Left ventricle myocardium superior (tissue), 1 donor: ENCODE results near the gene MYPN. TPM values are rescaled to one million over a fixed set of nuclear protein-coding genes. Genes with fewer than 3 reads are reported as not detected.

Experiments used
- ATAC-seq: fragments of 200-7000 bp; cut with Tn5 transposase; one replicate; pipeline ENCODE4 v1.9.1; 2020; ENCODE audit warnings: mild to moderate bottlenecking, moderate library complexity
- DNase-seq: peaks from one replicate; pipeline ENCODE4 v3.0.0-alpha.2; 2020
- intact Hi-C: fragments of 100-400 bp; cut with micrococcal nuclease; formaldehyde crosslinking; loops from one replicate; pipeline ENCODE4 v1.11.0; 2022
- total RNA-seq: library from RNA; stranded (reverse); fragmentation: NEBNext Ultra II Directional; extraction: Animal tissue kit (Norgen Biotek cat#: 25700); gene quantifications from one replicate; pipeline ENCODE4 v1.2.1, GENCODE V29; 2021
- donor health status: DM: no; HTN: yes; CAD: no; lungs with severe emphysema.

Gene MYPN
- total RNA-seq, 1 donor from 2014 or later, result 107 TPM

GRCh38 chr10:68088740-68089139 lies 20.5 kb upstream of the MYPN start:
- intact Hi-C loops, result no loop called here

DNA sequence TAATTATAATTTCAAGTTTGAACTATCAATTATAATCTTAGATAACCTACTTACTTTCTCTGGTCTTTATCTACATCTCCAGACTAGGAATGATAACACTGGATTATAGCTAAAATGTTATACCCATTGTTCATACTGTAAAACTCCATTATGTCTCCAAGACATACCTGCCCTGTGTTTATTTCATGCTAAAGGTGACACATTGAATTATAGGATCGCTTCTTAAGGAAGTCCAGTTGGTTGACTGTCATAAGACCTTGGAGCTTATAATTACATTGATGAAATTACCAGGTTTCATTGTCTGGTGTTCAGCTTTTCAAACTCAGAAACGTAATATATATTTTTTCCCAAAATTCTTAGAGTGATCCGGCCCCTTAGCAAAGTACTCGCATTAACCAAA lies 18.7 kb upstream of the MYPN start:
- DNase-seq, result no peak
- intact Hi-C loops, result no loop called here
- no peak for ATAC-seq

More at GRCh38 chr10:68088740-68089139, 20.5 kb upstream of the MYPN start:
- DNase-seq (no peak), ATAC-seq (no peak)

GRCh38 chr10:68092512-68092911 lies 16.8 kb upstream of the MYPN start:
- intact Hi-C loops, result no loop called here
- no peak for DNase-seq
- no peak for ATAC-seq

DNA sequence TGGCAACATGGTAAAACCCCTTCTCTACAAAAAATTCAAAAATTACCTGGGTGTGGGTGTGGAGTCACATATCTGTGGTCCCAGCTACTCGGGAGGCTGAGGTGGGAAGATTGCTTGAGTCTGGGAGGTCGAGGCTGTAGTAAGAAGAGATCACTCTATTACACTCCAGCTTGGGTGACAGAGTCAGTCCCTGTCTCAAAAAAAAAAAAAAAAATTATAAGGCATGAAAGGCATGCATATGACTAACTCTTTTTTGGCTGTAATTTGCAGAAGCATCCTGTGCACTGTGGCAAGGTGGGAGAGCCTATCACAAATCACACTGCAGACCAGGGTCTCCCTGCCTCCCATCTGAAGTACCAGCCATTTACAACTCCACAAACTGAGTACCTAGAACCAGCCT lies 14.1 kb upstream of the MYPN start:
- ATAC-seq, result no peak
- intact Hi-C loops, result no loop called here
- DNase-seq, result no peak

- intact Hi-C loops, result no loop called here
- no peak for DNase-seq
- peak; percentile 83 for ATAC-seq
Measured at GRCh38 chr10:68096913-68097516, 12.3 kb upstream of the MYPN start.

DNA sequence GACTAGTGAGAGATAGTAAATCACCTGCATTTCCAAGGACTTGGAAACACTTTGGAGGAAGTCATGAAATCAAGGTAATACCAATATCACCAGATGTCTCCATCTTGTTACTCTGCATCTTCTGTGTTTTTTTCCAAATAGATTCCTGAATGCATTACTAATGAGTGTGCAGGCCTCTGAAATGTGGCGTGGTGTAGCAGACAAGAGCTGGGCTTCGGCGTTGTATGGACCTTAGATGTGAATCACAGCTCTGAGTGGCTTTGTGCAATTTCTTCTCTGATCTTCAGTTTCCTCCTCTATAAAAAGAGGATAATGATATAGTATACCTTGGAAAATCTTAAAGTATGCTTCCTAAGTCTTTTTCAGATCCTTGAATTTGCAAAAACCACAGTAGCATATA lies 9.6 kb upstream of the MYPN start:
- ATAC-seq (no peak), DNase-seq (no peak)
- intact Hi-C loops, result no loop called here

GRCh38 chr10:68101066-68101465 lies 8.2 kb upstream of the MYPN start:
- intact Hi-C loops, result no loop called here

GRCh38 chr10:68103261-68103878 lies 5.9 kb upstream of the MYPN start:
- DNase-seq (no peak), ATAC-seq (no peak)
- intact Hi-C loops, result no loop called here

More at GRCh38 chr10:68101066-68101465, 8.2 kb upstream of the MYPN start:
- DNase-seq, result no peak
- ATAC-seq, result no peak

- intact Hi-C loops, result no loop called here
- ATAC-seq (no peak), DNase-seq (no peak)
Measured at GRCh38 chr10:68103901-68104300, 5.4 kb upstream of the MYPN start.

DNA sequence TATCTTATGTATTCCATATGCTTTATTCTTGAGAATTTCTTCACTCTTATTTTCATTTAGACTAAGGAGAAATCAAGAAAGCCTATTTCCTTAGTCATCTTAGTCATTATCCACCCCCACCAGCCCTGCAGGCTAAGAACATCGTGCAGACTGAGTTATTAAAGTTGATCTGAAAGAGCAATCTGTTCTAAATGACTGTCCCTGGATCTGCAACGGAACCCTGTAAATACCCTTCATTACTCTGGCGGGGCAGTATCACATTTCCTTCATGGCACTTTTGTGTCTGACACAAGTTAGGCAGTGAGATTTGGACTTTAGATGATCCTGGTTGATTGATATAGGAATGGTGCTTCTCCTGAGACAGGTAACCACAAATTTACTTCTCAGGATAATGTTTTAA lies 3.5 kb upstream of the MYPN start:
- DNase-seq (no peak), ATAC-seq (no peak)
- intact Hi-C loops, result no loop called here

DNA sequence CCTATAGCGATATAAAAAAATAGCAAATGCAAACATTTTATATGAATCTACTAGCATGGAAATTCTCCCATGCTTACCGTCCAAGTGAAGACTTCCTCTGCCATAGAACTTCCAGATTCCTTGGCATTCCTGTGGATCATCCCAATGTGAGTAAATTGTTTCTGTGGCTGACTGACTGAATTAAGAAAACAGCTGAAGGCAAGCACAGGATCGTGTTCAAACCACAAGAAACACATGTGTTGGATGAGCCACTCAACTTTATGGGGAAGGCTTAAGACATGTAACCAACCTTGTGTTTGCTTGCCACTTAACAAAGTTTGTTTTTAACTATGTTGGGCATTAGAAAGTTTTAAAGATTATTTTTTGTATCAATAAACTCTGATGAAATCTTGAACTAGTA lies 2.6 kb upstream of the MYPN start:
- ATAC-seq (no peak), DNase-seq (no peak)
- intact Hi-C loops, result no loop called here

DNA sequence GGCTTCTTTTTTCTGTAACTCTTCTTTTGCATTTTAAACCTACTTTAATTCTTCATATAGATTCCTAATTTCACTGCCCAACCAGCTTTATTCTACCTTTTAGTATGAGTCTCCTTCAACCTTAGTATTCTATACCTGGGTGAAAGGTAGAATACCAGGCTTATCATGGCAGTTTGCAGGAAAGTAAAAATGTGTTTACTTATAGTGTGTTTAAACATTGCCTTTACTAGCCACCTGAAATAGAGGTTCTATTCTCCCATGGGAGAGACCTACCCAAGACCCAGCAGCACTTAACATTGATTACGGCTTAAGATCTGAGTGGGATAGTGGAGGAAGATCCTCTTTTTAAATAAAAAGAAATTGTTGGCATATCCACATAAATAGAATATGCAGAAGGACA lies 1.6 kb upstream of the MYPN start:
- ATAC-seq (no peak), DNase-seq (no peak)
- intact Hi-C loops, result no loop called here

DNA sequence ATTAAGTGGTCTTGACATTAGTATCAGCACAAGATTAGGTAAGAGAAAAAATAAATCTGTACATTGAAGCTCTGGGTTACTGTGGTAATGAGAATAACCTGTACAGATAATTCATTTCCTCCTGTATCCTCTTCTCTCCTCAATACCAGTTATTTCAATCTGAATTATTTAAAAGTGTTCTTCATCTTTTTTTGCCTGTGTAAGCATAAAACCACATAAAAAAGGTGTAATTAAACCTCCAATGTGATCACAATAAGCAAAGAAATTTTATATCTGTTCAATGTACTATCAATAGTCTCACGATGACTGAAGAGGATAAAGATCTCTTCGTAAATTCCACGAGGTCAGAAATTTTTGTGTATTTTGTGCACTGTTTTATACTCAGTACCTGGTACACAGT lies 1.2 kb upstream of the MYPN start:
- DNase-seq (no peak), ATAC-seq (no peak)
- intact Hi-C loops, result no loop called here

- no peak for ATAC-seq
Measured at GRCh38 chr10:68108653-68109052, 635 bp upstream of the MYPN start.

DNA sequence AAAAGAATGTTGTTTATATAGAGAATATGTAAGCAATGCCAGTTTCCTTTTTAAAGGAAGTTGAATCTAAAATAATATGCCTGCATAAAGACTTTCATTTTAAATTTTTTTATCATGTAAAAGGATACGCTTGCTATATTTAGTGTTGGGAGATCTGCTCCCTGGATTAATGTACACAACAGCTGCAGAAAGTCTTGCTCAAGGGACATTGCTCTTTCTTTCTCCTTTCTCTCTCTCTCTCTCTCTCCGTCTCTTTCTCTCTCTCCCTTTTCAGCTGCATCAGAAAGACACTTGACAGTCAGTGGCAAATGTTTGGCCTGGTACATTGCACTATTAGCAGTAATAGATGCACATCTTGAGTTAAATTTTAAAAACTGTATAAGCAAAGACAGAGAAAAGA lies 739 bp downstream of the MYPN start:
- intact Hi-C loops, result no loop called here
- peak; percentile 66 for ATAC-seq
- DNase-seq, result no peak

More at GRCh38 chr10:68108653-68109052, 635 bp upstream of the MYPN start:
- intact Hi-C loops, result no loop called here
- no peak for DNase-seq

DNA sequence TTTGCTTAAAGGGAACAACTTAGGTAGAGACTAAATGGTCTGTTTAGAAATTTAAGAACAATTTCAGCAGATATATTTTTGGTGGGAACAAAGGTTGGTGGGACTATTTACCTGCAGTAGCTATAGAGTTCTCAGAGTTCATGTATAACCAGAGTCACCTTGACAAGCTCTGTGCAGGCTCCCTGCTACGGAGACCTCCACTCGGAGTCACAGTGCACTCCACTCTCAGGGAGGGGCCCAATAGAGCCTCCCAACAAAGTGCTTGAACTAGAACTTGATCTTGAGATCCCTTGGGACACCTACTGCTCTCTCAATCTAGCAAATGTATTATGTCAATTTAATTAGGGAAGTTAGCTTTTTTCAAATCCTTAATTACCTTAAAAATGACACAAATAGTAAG lies 2.3 kb downstream of the MYPN start:
- DNase-seq (peak; percentile 42), ATAC-seq (peak; percentile 75)
- intact Hi-C loops, result no loop called here

DNA sequence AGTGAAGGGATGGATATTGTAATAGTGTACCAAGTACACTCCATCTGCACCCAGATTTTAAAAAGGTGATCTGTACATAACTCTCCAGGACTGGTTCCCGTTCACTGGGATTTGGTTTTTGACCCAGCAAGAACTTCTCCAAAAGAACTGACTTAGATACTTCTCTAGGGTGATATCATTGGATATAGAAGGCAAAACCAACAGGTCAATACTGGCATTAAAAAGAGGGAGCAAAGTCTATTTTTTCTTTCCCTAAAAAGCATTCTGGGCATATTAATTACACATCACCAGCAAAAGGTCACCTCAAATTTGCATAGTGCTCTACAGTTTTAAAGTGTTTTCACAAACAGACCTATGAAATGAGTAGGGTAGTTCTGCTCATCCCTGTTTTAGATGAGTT lies 3.5 kb downstream of the MYPN start:
- DNase-seq (no peak), ATAC-seq (no peak)
- intact Hi-C loops, result no loop called here

DNA sequence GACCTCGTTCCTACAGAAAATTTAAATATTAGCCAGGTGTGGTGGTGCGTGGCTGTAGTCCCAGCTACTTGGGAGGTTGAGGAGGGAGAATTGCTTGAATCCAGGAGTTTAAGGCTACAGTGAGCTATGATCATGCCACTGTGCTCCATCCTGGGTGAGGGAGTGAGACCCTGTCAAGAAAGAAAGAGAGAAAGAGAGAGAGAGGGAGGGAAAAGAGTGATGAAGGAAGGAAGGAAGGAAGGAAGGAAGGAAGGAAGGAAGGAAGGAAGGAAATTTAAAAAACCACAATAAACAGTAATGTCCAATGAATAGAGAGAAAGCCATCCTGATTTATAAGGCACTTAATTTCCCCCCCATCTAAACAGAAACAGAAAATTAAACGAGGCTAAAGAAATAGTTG lies 9.4 kb downstream of the MYPN start:
- DNase-seq, result no peak

GRCh38 chr10:68121020-68121743 lies 11.9 kb downstream of the MYPN start:
- DNase-seq (no peak), ATAC-seq (peak; percentile 38)
- intact Hi-C loops, result no loop called here

More for the DNA sequence above, 9.4 kb downstream of the MYPN start:
- ATAC-seq, result no peak
- intact Hi-C loops, result no loop called here

- ATAC-seq (peak; percentile 33), DNase-seq (no peak)
- intact Hi-C loops, result no loop called here
Measured at GRCh38 chr10:68121852-68122251, 12.6 kb downstream of the MYPN start.

DNA sequence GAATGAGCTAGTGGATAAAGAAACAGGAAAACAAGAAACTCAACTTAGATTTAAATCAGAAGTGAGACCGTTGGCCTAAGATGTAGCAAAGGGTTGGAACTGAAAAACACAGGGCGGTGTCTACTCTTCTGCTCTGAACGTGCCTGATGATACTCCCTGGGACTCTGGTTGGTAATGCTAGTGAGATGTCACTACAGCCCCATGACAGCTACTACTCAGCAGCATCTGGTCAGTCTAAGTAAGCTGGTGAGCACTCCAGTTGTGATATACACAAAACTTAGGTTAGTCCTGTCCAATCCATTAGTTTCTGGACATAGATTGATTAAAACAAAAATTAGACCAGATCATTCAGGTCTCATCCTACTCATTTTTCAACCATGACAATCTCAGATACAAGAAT lies 15.4 kb downstream of the MYPN start:
- DNase-seq (no peak), ATAC-seq (peak; percentile 32)
- intact Hi-C loops, result no loop called here
